HG02840 (cell line): Measurements from ENCODE around the gene MED15.

Experiments
- ATAC-seq: cut with Tn5 transposase; IDR thresholded peaks from one replicate; pipeline ENCODE4 v1.9.1; 2021; ENCODE audit warnings: mild to moderate bottlenecking, moderate library complexity, moderate number of reproducible peaks; ENCODE audit not compliant: unreplicated experiment, low FRiP score

The MED15 gene

DNA sequence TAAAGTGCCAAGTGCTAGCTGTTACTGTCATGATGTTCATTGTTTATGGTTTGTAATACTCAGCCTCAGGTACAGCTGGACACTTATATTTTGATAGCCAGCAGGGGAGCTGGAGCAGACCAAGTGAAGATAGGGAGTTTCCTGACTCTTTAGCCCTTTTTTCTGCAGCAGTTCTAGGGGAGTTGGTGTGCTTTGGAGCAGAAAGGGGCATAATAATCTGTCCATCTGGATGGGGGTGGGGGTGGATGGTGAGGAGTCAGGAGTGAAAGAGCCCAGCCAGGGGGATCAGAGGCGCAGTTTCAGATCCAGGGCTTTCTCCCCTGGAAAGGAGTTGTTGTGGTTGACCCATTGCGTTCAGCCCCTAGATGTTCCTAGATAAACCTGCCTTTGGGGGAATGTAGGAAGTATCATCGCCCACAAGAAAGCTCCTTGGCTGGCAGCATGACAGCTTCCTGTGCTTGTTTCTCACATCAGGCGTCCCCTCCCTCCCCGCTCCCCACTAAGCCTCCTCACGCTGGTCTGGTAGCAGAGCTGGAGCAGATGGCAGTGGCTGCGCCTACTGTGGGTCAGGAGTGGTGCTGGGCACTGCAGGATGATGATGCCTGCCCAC lies 41.9 kb downstream of the MED15 start:
- ATAC-seq = no peak

DNA sequence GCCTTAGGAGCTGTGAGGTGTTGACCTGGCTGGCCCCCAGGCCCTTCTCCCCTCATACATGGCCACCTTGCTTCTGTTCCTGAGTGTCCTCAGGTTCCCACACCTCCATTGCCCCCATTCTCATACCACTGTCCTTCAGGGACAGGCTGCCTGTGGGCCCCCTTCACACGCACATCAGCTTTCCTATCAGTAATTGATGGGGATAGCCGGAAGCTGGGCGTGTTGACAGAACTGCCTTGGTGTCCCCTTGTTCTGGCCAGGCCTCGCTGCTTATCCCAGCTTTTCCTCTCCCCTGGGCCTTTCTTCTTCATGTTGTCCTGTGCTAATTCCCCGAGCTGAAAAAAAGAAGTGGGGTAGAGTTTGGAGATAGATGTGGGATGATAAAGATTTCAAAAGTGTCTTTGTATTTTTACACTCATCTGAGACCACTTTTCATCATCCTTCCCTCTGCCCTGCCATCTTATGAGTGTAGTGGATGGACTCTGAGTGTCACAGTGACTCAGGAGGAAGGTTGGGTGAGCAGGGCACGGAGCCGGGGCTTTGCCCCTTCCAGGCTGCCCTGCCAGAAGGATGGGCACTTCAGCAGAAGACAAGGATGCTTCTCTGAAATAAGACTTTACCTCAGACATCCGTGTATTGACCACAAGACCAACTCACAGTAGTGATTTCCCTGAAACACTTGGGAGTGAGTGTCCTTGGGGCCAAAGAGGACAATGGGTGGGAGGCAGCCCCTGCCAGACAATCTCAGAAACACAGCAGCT lies 42.8 kb downstream of the MED15 start:
- ATAC-seq = no peak

DNA sequence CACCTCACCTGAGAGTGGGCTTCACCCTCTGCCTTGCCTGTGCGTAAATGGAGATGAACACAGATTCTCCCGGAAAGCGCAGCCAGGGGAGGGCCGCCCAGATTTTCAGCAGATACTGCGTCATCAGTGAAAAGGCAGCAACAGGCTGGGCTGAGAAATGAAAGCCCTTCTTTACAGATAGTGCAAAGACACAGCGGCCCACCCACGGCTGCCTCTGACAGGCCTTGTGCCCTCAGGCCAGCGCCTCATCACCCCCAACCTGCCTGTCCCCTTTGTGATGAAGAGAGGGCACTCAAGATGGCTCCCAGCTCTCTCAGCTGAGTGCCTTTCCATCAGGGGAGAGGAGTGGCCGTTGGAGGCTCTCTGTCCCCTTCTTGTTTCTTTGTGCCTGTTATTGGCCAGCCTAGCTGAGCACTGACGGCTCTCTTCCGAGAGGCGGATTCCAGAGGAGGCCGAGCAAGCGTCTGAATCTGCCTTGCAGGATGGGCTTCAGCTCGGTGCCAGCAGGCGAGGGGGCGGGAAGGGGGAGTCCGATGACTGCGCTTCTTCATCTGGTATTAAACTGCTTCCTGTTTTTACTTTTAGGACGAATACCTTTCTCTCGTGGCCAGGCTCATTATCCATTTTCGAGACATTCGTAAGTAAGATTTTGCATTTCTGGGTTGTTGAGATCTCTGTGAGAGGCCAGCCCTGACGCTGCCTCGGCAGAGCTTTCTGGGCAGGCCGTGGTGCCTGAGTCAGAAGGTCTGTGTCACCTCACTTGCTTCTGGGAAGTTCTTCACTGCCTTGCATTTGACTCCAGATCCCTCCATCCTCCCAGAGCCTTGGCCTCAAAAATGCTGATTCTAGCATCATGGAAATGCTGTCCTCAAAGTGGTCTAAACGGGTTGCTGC lies 43.7 kb downstream of the MED15 start:
- no peak for ATAC-seq

GRCh38 chr22:20551805-20552442 lies 44.5 kb downstream of the MED15 start:
- ATAC-seq = no peak

GRCh38 chr22:20552443-20553401 lies 45.3 kb downstream of the MED15 start:
- no peak for ATAC-seq

GRCh38 chr22:20553947-20554741 lies 46.7 kb downstream of the MED15 start:
- ATAC-seq = no peak

DNA sequence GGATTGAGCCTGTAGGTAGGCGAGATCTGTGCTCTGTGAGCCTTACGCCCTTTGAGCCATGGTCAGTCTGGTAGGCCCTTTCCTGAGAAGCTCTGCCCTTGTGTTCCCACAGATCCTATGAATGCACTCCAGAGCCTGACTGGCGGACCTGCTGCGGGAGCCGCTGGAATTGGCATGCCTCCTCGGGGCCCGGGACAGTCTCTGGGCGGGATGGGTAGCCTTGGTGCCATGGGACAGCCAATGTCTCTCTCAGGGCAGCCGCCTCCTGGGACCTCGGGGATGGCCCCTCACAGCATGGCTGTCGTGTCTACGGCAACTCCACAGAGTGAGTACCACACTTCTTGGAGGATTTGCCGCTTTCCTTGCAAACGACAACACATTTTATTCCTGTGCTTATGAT lies 47.4 kb downstream of the MED15 start:
- ATAC-seq = no peak

- ATAC-seq = no peak
Measured at GRCh38 chr22:20558534-20558933, 51.1 kb downstream of the MED15 start.

DNA sequence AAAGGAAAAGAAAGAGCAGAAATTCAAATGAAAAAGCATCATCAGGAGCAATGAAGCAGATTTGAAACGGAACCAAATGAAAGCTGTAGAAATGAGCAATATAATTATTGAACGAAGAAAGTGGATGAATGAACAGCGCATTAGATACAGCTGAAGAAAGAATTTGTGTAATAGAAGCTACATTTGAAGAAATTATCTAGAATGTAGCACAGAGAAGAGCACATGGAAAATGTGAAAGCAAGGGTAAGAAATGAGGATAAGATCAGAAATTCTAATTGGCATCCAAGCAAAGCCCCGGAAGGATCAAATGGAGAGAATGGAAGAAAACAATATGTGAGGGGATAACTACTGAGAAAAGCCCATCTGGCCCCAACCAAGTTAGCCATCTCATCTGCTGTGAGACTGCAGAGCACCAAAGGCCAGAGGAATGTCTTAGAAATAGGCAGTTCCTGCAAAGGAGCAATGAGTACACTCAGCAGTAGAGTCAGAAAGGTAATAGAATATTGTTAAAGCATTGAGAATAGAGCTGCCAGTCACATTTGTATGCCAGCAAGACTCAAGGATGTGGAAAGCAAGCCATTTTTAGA lies 51.9 kb downstream of the MED15 start:
- no peak for ATAC-seq

GRCh38 chr22:20560716-20561115 lies 53.3 kb downstream of the MED15 start:
- ATAC-seq = no peak

DNA sequence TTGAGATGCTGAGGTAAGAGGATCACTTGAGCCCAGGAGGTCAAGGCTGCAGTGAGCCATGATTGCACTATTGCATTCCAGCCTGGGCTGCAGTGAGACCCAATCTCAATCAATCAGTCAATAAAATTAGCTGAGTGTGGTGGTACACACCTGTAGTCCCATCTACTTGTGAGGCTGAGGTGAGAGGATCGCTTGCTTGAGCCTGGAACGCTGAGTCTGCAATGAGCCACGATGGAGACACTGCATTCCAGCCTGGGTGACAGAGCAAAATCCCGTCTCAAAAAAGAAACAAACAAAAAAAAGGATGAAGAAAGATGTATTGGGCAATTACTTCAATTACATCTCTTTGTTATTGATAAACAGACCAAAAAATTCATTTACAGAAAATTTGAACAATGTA lies 54.5 kb downstream of the MED15 start:
- no peak for ATAC-seq

DNA sequence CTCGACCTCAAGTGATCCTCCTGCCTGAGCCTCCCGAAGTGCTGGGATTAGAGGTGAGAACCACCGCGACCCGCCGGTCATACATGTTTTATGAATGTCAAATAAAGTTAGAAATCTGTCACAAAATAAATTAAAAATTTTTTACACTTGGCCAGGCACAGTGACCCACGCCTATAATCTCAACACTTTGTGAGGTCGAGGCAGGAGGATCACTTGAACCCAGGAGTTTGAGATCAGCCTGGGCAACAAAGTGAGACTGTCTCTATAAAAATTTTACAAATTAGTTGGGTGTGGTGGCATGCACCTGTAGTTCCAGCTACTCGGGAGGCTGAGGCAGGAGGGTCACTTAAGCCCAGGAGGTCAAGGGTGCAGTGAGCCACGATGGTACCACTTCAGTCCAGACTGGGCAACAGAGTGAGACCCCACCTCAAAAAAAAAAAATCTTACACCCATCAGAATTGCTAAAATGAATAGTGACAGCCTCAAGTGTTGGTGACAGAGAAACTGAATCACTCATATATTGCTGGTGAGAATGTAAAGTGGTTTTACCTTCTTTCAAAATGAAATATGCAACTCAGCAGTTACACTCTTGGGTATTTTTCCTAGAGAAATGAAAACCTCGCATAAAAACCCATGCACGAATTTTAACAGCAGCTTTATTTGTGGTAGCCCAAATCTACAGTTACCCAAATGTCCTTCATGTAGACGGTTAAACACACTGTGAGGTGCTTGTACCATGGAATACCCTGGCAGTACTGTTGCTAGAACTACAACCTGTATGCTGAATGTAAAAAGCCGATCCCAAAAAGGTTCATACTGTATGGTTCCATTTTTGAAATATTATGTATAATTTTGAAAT lies 55.4 kb downstream of the MED15 start:
- no peak for ATAC-seq

- no peak for ATAC-seq
Measured at GRCh38 chr22:20563466-20563906, 56.1 kb downstream of the MED15 start.

DNA sequence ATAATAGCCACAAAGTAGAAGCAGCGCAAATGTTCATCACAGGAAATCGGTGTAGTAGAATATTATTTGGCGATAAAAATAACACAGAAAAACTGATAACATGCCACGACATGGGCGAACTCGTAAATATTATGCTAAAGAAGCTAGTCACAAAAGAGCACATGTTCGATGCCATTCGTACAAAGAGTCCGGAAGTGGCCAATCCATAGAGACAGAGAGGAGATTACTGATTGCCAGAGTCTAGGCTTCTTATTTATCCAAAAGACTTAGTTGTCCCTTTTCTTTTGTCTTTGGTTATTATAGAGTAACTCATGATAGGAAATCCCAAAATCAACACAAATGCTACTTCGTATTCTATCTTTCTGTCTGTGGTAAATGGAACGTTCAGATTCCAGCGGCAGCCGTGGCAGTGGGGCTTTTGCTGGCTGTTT lies 56.5 kb downstream of the MED15 start:
- ATAC-seq = no peak

DNA sequence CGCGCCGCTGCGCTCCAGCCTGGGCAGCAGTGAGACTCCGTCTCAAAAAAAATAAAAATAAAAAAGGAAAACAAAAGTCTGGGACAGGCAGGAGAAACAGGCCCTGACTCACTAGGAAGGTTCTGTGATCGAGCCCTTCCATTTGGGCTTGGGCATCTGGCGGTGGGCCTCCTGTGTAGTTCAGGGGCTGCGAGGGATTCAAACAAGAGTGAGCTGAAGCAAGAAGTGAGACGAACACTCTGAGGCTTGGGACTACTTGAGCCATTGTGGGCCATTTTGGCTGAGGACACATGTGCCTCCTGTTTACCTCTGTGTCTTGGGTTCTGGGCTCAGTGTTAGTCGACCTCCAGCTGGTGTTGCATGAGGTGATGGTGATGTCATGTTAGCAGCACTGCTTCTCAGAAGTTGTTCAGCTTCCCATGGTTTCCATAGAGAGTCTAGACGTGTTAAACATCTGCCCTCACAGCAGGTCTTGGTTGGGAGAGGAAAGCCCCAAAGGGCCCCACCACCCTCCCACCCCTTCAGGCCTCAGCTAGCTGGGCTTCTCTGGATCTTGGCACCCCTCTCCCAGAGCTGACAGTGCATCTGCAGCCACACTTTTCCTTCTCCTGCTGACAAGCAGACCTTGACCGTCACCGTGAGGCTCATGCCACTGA lies 57.8 kb downstream of the MED15 start:
- ATAC-seq = no peak

DNA sequence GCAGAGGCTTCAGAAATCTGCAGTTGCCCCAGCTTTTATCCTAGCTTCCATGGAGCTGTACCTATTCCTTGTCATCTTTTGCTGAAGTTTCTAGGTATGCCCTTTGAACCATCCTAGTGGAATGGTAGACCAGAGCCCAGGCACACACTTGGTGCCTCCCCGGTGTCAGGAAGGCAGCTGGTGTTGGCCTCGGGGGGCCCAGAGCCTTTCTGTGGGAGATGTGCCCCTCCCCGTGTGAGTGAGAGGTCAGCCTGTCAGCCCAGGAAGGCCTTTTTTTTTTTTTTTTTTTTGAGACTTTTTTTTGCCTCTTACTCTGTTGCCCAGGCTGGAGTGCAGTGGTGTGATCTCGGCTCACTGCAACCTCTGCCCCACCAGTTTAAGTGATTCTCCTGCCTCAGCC lies 58.4 kb downstream of the MED15 start:
- ATAC-seq = no peak
